Stimulated activated CD8-positive, alpha-beta memory T cell treated with anti-CD3 and anti-CD28 coated beads, Interleukin-4, amount 100 ng/mL, for 48 hours (primary cell): ENCODE results near the gene PTK7.

ENCODE experiments used
- DNase-seq: peaks from one replicate; pipeline ENCODE4 v3.0.0-alpha.2; 2020

PTK7 gene

DNA sequence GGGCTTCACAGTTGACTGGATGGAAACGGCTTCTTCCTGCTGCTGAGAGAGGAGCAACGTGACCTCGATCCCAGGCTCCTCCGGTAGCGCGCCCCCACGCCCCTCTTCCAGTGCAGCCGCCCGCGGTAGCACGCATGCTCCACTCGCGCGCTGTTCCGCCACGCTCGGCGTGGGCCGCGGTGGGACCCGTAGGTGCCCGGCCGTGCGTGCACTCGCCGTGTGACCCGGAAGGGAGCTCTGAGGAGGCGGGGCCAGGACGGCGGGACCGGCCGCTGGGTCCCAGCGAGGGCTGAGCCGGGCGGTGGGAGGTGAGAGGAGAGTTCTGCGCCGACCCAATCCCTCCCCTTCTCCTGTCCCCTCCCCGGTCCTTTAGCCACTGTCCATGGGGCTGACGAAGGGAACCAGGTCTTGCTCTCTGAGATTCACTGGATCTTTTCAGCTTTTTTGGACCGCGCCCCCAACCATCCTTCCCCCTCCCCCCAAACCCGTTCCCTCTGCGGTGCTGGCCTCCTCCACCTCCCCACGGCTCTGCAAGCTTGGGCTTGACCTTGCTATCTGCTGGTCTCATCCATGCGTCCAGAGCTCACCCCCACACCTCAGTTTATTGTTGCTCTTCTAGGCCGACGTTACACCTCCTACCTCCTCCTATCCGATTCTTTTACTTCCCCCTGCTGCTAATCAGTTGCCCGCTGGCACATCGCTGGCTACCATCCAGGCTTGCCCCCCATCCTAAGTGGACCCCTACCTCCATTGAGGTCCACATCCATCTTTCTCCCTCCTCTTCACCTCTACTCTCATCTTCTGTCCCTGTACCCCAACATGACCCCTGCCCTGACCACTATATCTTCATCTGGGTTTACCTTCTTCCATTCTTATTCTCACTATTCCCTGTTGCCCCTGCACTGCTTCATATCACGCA lies 106.1 kb downstream of the PTK7 start, which contains the start of gene CUL9:
TSS of gene CUL9 (plus strand) at position 255 of the 919 bp plus-strand sequence. CDS start 2,115 bp downstream, outside the sequence.
- peak; percentile 89 for DNase-seq

DNA sequence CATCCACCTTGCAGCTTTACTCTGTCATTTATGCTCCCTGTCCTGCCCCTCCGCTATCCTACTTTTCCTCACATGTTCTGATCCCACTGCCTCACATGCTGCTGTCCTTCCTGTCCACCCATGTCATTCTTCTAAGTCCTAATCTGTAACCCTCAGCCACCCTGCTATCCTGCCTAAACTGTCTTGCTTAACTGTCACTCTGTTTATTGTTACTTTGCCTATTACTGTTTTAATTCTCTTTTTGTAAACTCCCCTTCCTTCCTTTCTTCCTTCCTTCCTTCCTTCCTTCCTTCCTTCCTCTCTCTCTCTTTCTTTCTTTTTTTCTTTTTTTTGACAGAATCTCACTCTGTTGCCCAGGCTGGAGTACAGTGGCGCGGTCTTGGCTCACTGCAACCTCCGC lies 107.3 kb downstream of the PTK7 start:
- DNase-seq = no peak

DNA sequence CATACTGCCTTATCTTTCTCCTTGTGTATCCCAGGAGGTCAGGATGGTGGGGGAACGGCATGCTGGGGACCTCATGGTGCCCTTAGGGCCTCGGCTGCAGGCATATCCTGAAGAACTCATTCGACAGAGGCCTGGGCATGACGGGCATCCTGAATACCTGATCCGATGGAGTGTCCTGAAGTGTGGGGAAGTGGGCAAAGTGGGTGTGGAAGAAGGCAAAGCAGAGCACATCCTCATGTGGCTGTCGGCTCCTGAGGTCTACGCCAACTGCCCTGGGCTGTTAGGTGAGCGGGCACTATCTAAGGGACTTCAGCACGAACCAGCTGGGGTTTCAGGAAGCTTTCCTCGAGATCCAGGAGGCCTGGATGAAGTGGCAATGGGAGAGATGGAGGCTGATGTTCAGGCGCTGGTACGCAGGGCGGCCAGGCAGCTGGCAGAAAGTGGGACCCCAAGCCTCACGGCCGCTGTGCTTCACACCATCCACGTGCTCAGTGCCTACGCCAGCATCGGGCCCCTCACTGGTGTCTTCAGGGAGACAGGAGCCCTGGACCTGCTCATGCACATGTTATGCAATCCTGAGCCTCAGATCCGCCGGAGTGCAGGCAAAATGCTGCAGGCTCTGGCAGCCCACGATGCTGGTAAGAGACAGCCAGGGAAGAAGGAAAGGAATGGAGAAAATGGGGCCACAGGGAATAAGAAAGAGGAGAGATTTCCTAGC lies 108.3 kb downstream of the PTK7 start:
- DNase-seq = no peak

DNA sequence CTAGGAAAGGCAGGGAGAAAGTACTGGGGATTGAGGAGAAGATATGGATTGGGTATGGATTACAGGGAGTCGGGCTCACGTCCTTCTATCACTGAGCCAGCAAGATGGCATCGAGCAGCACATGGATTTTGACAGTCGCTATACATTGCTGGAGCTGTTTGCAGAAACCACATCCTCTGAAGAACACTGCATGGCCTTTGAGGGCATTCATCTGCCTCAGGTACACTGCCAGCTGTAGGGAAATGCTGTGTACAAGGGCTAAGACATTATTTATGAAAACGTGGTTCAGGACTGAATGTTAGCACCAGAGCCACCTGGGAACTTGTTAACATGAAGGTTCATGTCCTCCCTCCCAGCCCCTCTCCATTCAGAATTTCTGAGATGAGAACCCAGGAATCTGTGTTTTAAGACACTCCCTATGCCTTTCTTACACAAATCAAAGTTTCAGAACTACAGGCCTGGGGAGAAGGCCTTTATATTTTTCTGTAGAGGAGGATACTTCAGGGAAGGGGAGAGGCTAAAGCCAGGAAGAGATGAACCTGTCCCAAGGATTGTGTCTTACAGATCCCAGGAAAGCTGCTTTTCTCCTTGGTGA lies 109.4 kb downstream of the PTK7 start:
- DNase-seq = no peak

DNA sequence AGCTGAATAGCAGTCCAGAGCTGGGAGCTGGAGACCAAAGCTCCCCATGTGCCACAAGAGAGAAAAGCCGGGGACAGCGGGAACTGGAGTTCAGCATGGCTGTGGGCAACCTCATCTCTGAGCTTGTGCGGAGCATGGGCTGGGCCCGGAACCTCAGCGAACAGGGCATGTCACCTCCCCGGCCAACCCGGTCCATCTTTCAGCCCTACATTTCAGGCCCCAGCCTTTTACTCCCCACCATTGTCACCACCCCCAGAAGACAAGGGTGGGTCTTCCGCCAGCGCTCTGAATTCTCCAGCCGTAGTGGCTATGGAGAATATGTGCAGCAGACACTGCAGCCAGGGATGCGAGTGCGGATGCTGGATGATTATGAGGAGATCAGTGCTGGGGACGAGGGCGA lies 109.9 kb downstream of the PTK7 start:
- no peak for DNase-seq

DNA sequence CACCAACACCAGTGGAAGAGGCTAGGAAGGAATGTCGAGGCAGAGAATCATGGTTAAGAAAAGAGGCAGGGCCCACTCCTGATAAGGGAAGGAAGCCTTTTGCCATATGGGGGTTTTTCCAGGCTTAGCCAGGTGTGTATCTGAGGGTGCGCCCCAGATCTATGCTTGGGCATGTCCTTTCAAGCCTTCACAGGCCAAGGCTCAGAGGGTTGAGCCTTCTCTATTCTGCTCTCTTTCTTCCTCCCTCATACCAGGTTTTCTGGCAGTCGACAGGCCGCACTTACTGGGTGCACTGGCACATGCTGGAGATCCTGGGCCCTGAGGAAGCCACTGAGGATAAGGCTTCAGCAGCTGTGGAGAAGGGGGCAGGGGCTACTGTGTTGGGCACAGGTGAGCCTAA lies 110.6 kb downstream of the PTK7 start:
- DNase-seq = no peak

DNA sequence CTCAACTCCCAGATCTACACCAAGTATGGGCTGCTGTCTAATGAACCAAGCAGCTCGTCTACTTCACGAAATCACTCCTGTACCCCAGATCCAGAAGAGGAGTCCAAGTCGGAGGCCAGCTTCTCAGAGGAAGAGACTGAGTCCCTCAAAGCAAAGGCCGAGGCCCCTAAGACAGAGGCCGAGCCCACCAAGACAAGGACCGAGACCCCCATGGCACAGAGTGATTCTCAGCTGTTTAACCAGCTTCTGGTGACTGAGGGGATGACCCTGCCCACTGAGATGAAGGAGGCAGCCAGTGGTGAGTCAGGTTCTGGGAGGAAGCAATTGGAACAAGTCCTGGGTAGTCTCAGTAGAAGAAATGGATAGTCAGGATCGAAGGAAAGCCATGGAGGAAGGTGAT lies 111.7 kb downstream of the PTK7 start:
- DNase-seq = no peak

DNA sequence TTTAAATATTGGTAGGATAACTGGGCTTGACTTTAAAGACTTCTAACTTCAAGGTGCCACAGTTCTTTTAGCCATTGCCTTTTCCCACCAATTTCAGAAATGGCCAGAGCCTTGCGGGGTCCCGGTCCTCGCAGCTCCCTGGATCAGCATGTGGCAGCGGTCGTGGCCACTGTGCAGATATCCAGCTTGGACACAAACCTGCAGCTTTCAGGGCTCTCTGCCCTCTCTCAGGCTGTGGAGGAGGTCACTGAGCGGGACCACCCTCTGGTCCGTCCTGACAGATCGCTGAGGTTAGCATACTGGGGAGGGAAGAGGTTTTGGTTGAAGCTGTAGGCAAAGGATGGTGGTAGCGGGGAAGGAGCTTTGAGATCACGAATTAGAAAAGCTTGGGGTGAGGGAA lies 112.3 kb downstream of the PTK7 start:
- DNase-seq = no peak

DNA sequence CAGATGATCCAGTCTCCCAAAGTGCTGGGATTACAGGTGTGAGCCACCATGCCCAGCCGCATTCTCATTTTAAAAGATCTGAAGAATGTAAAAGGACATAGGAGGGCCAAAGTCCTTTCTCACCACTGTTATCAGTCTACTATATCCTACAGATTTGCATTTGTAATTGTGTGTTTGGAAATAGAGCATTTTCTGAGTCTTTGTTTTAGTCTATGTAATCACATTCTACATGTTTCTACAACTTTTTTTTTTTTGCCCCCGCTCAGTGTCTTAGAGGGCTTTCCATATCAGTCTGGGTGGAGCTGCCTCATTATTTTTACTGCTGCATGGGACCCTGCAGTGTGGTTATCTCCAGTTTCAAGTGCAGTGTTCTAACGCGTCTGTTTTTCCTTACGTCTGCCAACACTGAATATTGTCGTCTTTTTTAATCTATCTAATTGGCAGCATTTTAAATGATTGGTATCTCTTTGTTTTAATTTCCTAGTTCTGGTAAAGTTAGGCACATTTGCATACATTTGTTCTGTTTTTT lies 113.7 kb downstream of the PTK7 start:
- no peak for DNase-seq

DNA sequence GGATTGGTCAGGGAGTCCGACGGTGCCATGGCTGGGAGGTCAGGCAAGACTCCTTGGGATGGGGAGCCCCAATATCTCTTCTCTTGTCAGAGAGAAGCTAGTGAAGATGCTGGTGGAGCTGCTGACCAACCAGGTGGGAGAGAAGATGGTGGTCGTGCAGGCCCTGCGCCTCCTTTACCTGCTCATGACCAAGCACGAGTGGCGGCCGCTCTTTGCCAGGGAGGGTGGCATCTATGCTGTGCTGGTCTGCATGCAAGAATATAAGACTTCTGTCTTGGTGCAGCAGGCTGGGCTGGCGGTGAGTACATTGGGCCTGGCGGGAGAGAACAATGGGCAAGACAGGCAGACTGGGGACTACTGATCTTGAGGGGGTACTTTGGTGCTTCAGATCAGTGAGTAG lies 116.8 kb downstream of the PTK7 start:
- DNase-seq = peak; percentile 17

DNA sequence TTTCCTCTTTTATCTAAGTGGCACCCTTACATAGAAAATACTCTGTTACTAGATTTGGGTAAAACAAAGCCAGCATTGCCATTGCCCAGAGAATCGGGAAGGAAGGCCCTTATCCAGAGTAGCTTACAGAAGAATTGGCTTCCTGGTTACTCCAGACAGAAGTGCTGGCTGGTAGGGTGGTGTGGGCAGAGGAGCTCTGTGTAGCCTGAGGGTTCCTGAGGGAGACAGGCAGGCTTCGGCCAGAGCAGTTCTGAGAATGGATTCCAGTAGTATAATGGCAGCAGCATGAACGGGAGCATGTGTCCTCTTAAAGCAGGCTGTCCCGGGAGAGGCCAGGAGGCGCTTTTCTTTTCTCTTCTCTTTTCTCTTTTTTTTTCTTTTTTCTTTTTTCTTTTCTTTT lies 117.8 kb downstream of the PTK7 start:
- DNase-seq = no peak

DNA sequence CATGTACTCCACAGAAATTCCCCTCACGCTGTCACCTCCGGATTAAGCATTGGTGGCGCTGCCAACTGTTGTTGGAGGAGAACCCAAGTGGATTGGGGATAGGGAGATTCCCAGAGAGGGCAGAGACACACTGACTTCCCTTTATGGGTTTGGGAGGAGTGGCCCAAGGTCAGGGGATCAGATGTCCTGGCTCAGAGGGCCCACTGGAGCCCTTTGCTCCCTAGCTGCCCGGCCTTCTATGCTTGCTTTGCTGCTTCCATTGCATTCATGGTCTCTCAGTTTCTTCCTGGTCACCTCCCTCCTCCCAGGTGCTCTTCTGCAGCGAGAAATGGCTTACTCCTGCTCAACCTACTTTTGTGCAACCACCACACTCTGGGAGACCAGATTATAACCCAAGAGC lies 120.2 kb downstream of the PTK7 start:
- DNase-seq = no peak

DNA sequence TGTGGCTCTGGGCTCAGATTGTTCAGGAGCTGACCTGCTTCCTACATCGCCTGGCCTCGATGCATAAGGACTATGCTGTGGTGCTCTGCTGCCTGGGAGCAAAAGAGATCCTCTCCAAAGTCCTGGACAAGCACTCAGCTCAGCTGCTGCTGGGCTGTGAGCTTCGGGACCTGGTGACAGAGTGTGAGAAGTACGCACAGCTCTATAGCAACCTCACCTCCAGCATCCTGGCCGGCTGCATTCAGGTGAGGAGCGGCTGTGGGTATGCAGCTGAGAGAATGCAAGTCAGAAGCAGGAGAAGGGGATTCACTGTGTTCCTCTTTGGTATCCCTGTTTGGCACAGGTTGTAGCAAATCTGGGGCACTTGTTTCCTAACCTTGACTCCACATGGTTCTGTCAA lies 123.8 kb downstream of the PTK7 start:
- no peak for DNase-seq

DNA sequence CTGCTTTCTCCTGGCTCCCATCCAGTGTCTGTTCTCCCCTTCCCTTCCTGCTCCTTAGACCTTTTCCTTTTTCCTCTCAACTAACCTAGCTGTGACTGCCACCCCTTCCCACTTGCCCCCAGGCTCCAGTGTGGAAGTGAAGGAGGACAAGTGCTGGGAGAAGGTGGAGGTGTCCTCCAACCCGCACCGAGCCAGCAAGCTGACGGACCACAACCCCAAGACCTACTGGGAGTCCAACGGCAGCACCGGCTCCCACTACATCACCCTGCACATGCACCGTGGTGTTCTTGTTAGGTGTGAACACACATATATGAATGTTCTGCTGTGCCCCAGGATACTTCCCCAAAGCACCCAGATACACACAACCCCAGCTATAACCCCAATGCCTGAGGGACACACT lies 124.4 kb downstream of the PTK7 start:
- no peak for DNase-seq

DNA sequence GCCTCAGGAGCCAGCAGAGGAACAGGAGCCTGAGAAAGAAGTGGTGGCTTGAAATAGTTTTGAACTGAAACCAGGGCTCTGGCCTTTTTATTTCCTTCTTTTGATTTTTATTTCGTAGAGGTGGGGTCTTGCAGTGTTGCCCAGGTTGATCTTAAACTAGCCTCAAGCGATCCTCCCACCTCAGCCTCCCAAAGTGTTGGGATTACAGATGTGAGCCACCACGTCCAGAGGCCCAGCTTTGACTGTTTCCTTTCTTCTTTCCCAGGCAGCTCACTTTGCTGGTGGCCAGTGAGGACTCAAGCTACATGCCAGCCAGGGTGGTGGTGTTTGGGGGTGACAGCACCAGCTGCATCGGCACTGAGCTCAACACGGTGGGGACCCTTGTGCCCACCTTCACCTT lies 126.3 kb downstream of the PTK7 start:
- DNase-seq = no peak

DNA sequence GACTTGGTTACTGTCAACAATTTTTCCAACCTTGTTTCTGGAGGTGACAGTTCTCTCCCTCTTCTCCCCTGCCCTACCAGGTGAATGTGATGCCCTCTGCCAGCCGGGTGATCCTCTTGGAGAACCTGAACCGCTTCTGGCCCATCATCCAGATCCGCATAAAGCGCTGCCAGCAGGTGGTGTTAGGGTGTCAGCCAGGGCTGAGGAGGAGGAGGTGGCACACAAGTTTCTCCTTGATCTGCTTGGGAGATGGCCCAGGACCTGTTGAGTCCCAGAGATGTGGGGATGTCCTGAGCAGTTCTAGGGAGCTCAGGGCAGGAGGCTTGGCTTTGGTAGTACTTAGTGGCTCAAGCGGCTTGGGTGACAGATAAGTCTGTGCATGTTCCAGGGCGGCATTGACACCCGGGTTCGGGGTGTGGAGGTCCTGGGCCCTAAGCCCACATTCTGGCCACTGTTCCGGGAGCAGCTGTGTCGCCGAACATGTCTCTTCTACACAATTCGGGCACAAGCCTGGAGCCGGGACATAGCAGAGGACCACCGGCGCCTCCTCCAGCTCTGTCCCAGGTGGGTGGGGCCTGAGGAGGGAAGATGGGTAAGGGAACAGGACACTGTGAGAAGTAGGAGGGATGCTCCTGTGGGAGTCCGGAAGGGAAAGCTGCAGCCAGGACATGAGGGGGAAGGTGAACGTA lies 127.1 kb downstream of the PTK7 start:
- DNase-seq = no peak

DNA sequence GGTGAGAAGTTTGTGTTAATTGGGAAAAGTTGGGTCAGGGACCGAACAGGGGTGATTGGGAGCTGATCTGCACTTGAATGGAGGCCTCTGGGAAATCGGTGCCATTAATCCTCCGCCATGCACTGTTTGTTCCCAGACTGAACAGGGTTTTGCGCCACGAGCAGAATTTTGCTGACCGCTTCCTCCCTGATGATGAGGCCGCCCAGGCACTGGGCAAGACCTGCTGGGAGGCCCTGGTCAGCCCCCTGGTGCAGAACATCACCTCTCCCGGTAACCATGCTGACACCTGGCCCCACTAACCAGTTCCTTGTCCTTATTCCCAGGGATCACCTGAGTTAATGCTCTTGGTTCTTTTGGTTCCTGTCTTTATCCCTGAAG lies 127.6 kb downstream of the PTK7 start:
- no peak for DNase-seq

DNA sequence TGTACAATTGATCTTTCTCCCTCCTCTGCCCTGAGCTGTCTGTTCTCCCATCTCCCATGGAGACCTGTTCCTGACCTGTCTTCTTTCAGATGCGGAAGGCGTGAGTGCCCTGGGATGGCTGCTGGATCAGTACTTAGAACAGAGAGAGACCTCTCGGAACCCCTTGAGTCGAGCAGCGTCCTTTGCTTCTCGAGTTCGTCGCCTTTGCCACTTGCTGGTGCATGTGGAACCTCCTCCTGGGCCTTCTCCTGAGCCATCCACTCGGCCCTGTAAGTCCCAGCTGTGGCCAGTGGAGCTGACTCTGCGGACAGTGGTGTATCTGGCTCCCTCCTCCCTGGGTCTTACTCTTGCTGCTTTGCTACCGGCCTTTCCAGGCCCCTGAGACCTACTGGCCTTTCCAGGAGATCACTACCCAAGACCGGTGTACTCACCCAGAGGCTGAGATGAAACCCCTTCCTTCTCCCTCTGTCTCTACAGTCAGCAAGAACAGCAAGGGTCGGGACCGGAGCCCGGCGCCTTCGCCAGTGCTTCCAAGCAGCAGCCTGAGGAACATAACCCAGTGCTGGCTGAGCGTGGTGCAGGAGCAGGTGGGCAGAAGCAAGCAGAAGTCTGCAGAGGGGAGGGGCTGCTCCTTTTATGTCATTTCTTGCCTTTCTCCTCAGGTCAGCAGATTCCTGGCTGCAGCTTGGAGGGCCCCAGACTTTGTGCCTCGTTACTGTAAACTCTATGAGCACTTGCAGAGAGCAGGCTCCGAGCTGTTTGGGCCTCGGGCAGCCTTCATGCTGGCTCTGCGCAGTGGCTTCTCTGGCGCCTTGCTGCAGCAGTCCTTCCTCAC lies 128.4 kb downstream of the PTK7 start:
- no peak for DNase-seq

DNA sequence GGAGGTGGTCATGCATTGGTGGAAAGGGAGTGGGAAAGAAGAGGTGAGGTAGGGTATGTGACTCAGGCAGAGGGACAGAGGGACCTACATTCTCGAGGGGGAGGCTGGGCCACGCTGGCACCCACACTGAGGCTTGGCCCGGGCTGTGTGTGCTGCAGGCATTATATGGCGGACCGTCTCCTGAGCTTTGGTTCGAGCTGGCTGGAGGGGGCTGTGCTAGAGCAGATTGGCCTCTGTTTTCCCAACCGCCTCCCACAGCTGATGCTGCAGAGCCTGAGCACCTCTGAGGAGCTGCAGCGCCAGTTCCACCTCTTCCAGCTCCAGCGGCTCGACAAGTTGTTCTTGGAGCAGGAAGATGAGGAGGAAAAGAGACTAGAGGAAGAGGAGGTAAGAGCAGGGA lies 129.7 kb downstream of the PTK7 start:
- DNase-seq = no peak

DNA sequence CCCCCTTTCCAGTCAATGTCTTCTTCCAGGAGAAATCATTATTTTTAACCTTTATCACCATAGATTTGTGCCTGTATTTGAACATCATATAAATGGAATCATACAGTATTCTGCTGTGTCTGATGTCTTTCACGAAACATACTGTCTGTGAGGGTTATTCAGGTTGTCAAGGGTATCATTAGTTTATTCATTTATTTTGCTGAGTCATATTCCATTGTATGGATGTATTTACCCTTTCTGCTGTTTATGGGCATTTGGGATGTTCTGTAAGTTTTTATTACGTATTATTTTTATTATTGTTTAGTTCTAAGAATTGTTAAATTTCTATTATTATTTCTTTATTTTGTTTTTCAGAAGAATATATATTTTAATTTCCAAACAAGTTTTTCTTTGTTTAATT lies 131.2 kb downstream of the PTK7 start:
- no peak for DNase-seq
